ENCODE data around the gene MAP2K4.
"Not testable (repeated sequence)": the region's sequence is repeated elsewhere in the genome, so short reads cannot be mapped to it uniquely, and the experiment has no call there.

Gene MAP2K4

GRCh38 chr17:12020642-12021622 lies at the start of gene MAP2K4:
Gene MAP2K4, plus strand, starts transcription at chr17:12020877. Its CDS starts 10 bp downstream, at chr17:12020887.
- Histone ChIP-seq H3K4me1 (ENCODE audit: control insufficient read depth, insufficient read depth, low read length) (peaks cover 13% of the 10 kb centered on the region), H3K27ac (ENCODE audit: low read length) (peak within 1 kb of the TSS; percentile 11)

GRCh38 chr17:11972741-11973140 lies 47.9 kb upstream of the MAP2K4 start:
- H3K27ac ChIP-seq (ENCODE audit: low read length); H3K27me3 ChIP-seq (ENCODE audit: control insufficient read depth in 1 of 2, insufficient read depth in 2 of 2, low read length in 2 of 2); H3K4me1 ChIP-seq (ENCODE audit: control insufficient read depth, insufficient read depth, low read length); H3K4me3 ChIP-seq (ENCODE audit: low read length in 2 of 2); H3K9me3 ChIP-seq (ENCODE audit: control insufficient read depth in 2 of 2, low read length in 2 of 2); H3K36me3 ChIP-seq (ENCODE audit: control insufficient read depth in 2 of 2, insufficient read depth in 2 of 2, low read length in 2 of 2); H3K9ac ChIP-seq (ENCODE audit: low read length in 2 of 2): not testable (repeated sequence)

More at GRCh38 chr17:12020642-12021622, at the start of gene MAP2K4:
- no peaks in the 10 kb centered on the region for H3K36me3 ChIP-seq (ENCODE audit: control insufficient read depth in 2 of 2, insufficient read depth in 2 of 2, low read length in 2 of 2)
- H3K9me3 ChIP-seq (ENCODE audit: control insufficient read depth in 2 of 2, low read length in 2 of 2) = no peaks in the 10 kb centered on the region
- peak within 1 kb of the TSS; percentile 73 to 78 for H3K9ac ChIP-seq (ENCODE audit: low read length in 2 of 2)
- H3K4me3 ChIP-seq (ENCODE audit: low read length in 2 of 2) = peak within 1 kb of the TSS; percentile 73 to 78
- no peaks in the 10 kb centered on the region for H3K27me3 ChIP-seq (ENCODE audit: control insufficient read depth in 1 of 2, insufficient read depth in 2 of 2, low read length in 2 of 2)

GRCh38 chr17:11979795-11980194 lies 40.9 kb upstream of the MAP2K4 start:
- Histone ChIP-seq H3K9me3 (ENCODE audit: control insufficient read depth in 2 of 2, low read length in 2 of 2) (no peaks in the 10 kb centered on the region), H3K36me3 (ENCODE audit: control insufficient read depth in 2 of 2, insufficient read depth in 2 of 2, low read length in 2 of 2) (peaks cover 29 to 36% of the 10 kb centered on the region in 2 donors), H3K4me3 (ENCODE audit: low read length in 2 of 2) (no peak overlapping the region), H3K4me1 (ENCODE audit: control insufficient read depth, insufficient read depth, low read length) (no peaks in the 10 kb centered on the region), H3K9ac (ENCODE audit: low read length in 2 of 2) (no peak overlapping the region), H3K27ac (ENCODE audit: low read length) (no peak overlapping the region), H3K27me3 (ENCODE audit: control insufficient read depth in 1 of 2, insufficient read depth in 2 of 2, low read length in 2 of 2) (no peaks in the 10 kb centered on the region)

GRCh38 chr17:11980813-11981212 lies 39.9 kb upstream of the MAP2K4 start:
- Histone ChIP-seq H3K4me3 (ENCODE audit: low read length in 2 of 2) (no peak overlapping the region), H3K4me1 (ENCODE audit: control insufficient read depth, insufficient read depth, low read length) (no peaks in the 10 kb centered on the region), H3K36me3 (ENCODE audit: control insufficient read depth in 2 of 2, insufficient read depth in 2 of 2, low read length in 2 of 2) (peaks cover 31 to 39% of the 10 kb centered on the region in 2 donors), H3K9ac (ENCODE audit: low read length in 2 of 2) (no peak overlapping the region), H3K9me3 (ENCODE audit: control insufficient read depth in 2 of 2, low read length in 2 of 2) (no peaks in the 10 kb centered on the region), H3K27me3 (ENCODE audit: control insufficient read depth in 1 of 2, insufficient read depth in 2 of 2, low read length in 2 of 2) (no peaks in the 10 kb centered on the region), H3K27ac (ENCODE audit: low read length) (no peak overlapping the region)

GRCh38 chr17:11981862-11982261 lies 38.8 kb upstream of the MAP2K4 start:
- Histone ChIP-seq H3K27ac (ENCODE audit: low read length) (no peak overlapping the region), H3K9me3 (ENCODE audit: control insufficient read depth in 2 of 2, low read length in 2 of 2) (no peaks in the 10 kb centered on the region), H3K9ac (ENCODE audit: low read length in 2 of 2) (no peak overlapping the region), H3K4me3 (ENCODE audit: low read length in 2 of 2) (no peak overlapping the region), H3K36me3 (ENCODE audit: control insufficient read depth in 2 of 2, insufficient read depth in 2 of 2, low read length in 2 of 2) (peaks cover 31 to 39% of the 10 kb centered on the region in 2 donors), H3K27me3 (ENCODE audit: control insufficient read depth in 1 of 2, insufficient read depth in 2 of 2, low read length in 2 of 2) (no peaks in the 10 kb centered on the region), H3K4me1 (ENCODE audit: control insufficient read depth, insufficient read depth, low read length) (no peaks in the 10 kb centered on the region)

GRCh38 chr17:11986179-11986941 lies 34.3 kb upstream of the MAP2K4 start:
- Histone ChIP-seq H3K27me3 (ENCODE audit: control insufficient read depth in 1 of 2, insufficient read depth in 2 of 2, low read length in 2 of 2) (no peaks in the 10 kb centered on the region), H3K9me3 (ENCODE audit: control insufficient read depth in 2 of 2, low read length in 2 of 2) (no peaks in the 10 kb centered on the region), H3K4me1 (ENCODE audit: control insufficient read depth, insufficient read depth, low read length) (no peaks in the 10 kb centered on the region), H3K36me3 (ENCODE audit: control insufficient read depth in 2 of 2, insufficient read depth in 2 of 2, low read length in 2 of 2) (peaks cover 32 to 34% of the 10 kb centered on the region in 2 donors), H3K27ac (ENCODE audit: low read length) (peak overlapping the region; percentile 43), H3K4me3 (ENCODE audit: low read length in 2 of 2) (peak overlapping the region in 1 of 2 donors; percentile 10), H3K9ac (ENCODE audit: low read length in 2 of 2) (no peak overlapping the region)

- Histone ChIP-seq H3K36me3 (ENCODE audit: control insufficient read depth in 2 of 2, insufficient read depth in 2 of 2, low read length in 2 of 2) (peaks cover 34 to 39% of the 10 kb centered on the region in 2 donors), H3K27ac (ENCODE audit: low read length) (peak overlapping the region; percentile 43)
Observed at GRCh38 chr17:11986942-11987329, 33.7 kb upstream of the MAP2K4 start.

GRCh38 chr17:11990363-11990983 lies 30.2 kb upstream of the MAP2K4 start:
- no peaks in the 10 kb centered on the region for H3K9me3 ChIP-seq (ENCODE audit: control insufficient read depth in 2 of 2, low read length in 2 of 2)
- peaks cover 24 to 29% of the 10 kb centered on the region in 2 donors for H3K36me3 ChIP-seq (ENCODE audit: control insufficient read depth in 2 of 2, insufficient read depth in 2 of 2, low read length in 2 of 2)
- no peaks in the 10 kb centered on the region for H3K27me3 ChIP-seq (ENCODE audit: control insufficient read depth in 1 of 2, insufficient read depth in 2 of 2, low read length in 2 of 2)
- H3K9ac ChIP-seq (ENCODE audit: low read length in 2 of 2) = no peak overlapping the region
- no peak overlapping the region for H3K27ac ChIP-seq (ENCODE audit: low read length)
- no peaks in the 10 kb centered on the region for H3K4me1 ChIP-seq (ENCODE audit: control insufficient read depth, insufficient read depth, low read length)
- H3K4me3 ChIP-seq (ENCODE audit: low read length in 2 of 2) = no peak overlapping the region

More at GRCh38 chr17:11986942-11987329, 33.7 kb upstream of the MAP2K4 start:
- Histone ChIP-seq H3K27me3 (ENCODE audit: control insufficient read depth in 1 of 2, insufficient read depth in 2 of 2, low read length in 2 of 2) (no peaks in the 10 kb centered on the region), H3K9ac (ENCODE audit: low read length in 2 of 2) (no peak overlapping the region), H3K9me3 (ENCODE audit: control insufficient read depth in 2 of 2, low read length in 2 of 2) (no peaks in the 10 kb centered on the region), H3K4me1 (ENCODE audit: control insufficient read depth, insufficient read depth, low read length) (no peaks in the 10 kb centered on the region), H3K4me3 (ENCODE audit: low read length in 2 of 2) (peak overlapping the region in 1 of 2 donors; percentile 10)

GRCh38 chr17:11991461-11991860 lies 29.2 kb upstream of the MAP2K4 start:
- Histone ChIP-seq H3K27me3 (ENCODE audit: control insufficient read depth in 1 of 2, insufficient read depth in 2 of 2, low read length in 2 of 2) (no peaks in the 10 kb centered on the region), H3K9me3 (ENCODE audit: control insufficient read depth in 2 of 2, low read length in 2 of 2) (no peaks in the 10 kb centered on the region), H3K4me1 (ENCODE audit: control insufficient read depth, insufficient read depth, low read length) (no peaks in the 10 kb centered on the region), H3K4me3 (ENCODE audit: low read length in 2 of 2) (no peak overlapping the region), H3K36me3 (ENCODE audit: control insufficient read depth in 2 of 2, insufficient read depth in 2 of 2, low read length in 2 of 2) (peaks cover 21 to 27% of the 10 kb centered on the region in 2 donors), H3K9ac (ENCODE audit: low read length in 2 of 2) (no peak overlapping the region), H3K27ac (ENCODE audit: low read length) (no peak overlapping the region)

- Histone ChIP-seq H3K9me3 (ENCODE audit: control insufficient read depth in 2 of 2, low read length in 2 of 2) (no peaks in the 10 kb centered on the region), H3K36me3 (ENCODE audit: control insufficient read depth in 2 of 2, insufficient read depth in 2 of 2, low read length in 2 of 2) (peaks cover 9% of the 10 kb centered on the region in 2 donors), H3K27ac (ENCODE audit: low read length) (peak overlapping the region; percentile 82), H3K4me3 (ENCODE audit: low read length in 2 of 2) (peak overlapping the region; percentile 94 to 98), H3K27me3 (ENCODE audit: control insufficient read depth in 1 of 2, insufficient read depth in 2 of 2, low read length in 2 of 2) (no peaks in the 10 kb centered on the region), H3K9ac (ENCODE audit: low read length in 2 of 2) (peak overlapping the region; percentile 86 to 88), H3K4me1 (ENCODE audit: control insufficient read depth, insufficient read depth, low read length) (peaks cover 4% of the 10 kb centered on the region)
Observed at GRCh38 chr17:11996722-11997146, 23.9 kb upstream of the MAP2K4 start.
